Stimulated activated naive CD8-positive, alpha-beta T cell treated with anti-CD3 and anti-CD28 coated beads, Interleukin-15, Interleukin-2, amounts not matched to agents 100 U/mL and 50 U/mL, for 24 hours (primary cell): ENCODE data around the gene PDZK1IP1.
"Not testable (repeated sequence)": the region's sequence is repeated elsewhere in the genome, so short reads cannot be mapped to it uniquely, and the experiment has no call there.

ENCODE experiments used
- ATAC-seq: fragments of 150-1000 bp; cut with Tn5 transposase; one replicate; pipeline ENCODE4 v1.10.0; 2021
- DNase-seq: peaks from one replicate; pipeline ENCODE4 v3.0.0; 2021

PDZK1IP1 gene

DNA sequence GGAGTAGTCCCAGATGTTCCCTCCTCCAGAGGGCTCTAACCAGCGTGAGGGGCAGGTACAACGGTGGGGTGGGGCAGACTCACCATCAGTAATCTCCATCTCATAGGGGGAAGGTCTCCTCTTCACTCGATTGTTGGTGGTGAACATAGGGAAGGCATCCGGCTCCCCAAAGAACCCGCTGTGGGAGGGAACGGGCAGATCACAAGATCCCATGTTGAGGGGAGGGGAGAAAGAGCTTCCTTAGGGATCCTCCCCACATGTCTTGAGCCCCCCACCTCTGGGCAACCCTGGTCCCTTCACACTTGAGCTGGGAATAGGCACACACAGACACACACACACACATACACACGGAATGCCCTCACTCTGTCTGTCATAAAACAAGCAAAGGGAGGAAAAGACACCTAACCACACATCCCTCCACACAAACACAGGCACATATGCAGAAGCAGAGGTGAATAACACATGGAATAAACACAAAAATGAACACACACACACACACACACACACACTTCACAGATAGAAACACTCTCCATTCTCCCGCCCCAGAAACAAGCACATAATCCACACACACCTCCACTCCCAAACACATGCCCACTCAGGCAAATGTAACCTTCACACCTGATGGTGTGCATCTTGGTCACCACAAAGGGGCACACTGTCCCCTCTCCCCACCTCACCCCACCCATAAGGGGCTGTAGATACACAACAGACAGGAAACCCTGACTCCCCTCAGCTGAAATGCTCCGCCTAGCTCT is 34.3 kb upstream of the PDZK1IP1 start:
- ATAC-seq (no peak), DNase-seq (no peak)

DNA sequence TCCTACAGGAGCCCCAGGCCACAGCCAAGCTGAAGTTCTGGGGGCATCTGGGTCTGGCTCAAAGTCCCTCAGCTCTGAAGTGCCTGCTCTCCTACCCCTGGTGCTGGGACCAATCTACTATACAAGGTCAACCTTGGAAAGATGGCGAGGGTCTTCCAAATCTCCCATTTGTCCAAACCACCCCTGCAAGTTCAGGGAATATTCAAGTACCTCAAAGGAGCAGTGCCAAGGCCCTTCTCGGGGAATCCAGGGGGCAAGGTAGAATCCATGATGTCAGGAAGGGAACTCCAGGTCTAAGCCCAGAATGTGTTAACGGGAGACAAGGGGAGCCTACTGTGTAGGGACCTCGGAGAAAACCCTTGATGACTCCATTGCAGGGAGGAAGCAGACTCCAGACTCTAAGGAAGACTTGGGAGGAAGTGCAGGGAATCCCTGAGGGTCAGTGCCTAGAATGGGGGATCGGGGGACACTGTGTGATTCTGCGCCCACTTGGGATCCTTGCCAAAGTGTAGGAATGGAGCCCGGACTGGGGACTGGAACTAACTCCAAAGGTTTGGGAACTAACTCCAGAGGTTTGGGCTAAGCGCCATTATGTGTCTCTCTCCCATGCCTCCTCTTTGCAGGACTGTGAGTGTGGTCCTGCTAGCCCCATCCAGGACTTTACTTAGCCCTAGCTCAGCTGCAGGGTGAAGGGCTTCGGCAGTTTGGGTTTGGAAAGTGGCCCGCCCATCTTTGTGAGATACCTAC is 33.5 kb upstream of the PDZK1IP1 start:
- ATAC-seq (no peak), DNase-seq (no peak)

DNA sequence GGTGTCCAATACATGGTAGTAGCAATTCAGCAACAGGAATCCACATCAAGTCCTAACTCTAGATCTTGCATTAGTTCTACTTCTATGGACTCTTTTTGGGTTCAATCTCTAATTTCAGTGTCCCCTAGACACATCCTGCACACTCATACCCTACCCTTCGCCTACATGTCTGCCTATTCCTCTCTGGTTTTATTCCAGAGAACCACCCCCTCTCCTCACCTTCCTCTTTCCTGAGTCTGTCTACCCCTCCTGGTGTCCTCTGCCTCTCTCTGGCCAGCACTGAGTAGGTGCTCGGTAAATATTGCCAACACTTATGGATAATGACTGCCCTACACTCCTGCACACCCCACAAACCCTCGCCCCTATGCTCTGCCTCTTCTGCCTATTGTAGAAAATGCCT is 32.6 kb upstream of the PDZK1IP1 start:
- no peak for ATAC-seq
- DNase-seq, result no peak

DNA sequence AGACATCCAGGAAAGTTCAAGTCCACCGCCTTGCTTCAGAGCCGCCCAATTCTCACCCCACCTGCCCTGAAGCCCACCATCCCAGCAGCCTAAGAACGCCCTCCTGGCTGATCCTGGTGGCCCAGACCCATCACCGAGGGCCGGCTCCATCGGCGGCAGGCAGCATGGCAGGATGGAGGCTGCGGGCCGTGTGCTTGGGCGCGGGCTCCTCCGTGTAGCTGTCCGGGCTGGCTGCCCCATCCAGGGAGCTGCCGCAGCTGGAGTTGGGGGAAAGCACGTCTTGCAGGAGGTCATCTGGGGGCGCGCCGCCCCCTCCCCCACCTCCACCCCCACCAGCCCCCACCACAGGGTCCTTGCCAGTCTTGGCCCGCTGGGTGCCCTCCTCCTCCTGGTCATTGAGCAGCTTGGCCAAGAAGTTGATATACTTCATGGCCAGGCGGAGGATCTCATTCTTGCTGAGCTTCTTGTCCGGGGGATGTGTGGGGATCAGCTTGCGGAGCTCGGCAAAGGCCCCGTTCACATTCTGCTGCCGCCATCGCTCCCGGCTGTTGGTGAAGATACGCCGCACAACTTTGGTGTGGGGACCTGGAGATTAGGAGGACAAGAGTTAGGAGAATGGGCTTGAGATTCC is 29.9 kb upstream of the PDZK1IP1 start:
- DNase-seq (no peak), ATAC-seq (no peak)

DNA sequence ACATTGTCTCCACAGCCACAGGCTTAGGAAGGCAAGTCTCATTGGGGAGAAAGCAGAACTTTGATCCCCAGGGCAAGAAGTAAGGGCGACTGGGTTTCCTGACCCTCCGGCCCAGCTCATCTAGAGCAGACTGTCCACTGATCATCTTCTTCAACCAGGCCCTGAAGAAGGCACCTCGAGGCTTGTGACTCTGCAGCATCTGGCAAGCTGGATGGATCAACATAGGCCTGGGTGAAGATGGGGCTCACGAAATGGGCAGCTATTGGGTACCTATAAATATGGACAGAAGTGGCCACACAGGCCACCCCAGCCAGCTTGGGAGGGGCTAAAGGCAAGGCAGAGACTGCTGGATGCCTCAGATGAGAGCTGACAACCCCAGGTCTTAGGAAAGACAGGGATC is 29.2 kb upstream of the PDZK1IP1 start:
- no peak for DNase-seq
- no peak for ATAC-seq

DNA sequence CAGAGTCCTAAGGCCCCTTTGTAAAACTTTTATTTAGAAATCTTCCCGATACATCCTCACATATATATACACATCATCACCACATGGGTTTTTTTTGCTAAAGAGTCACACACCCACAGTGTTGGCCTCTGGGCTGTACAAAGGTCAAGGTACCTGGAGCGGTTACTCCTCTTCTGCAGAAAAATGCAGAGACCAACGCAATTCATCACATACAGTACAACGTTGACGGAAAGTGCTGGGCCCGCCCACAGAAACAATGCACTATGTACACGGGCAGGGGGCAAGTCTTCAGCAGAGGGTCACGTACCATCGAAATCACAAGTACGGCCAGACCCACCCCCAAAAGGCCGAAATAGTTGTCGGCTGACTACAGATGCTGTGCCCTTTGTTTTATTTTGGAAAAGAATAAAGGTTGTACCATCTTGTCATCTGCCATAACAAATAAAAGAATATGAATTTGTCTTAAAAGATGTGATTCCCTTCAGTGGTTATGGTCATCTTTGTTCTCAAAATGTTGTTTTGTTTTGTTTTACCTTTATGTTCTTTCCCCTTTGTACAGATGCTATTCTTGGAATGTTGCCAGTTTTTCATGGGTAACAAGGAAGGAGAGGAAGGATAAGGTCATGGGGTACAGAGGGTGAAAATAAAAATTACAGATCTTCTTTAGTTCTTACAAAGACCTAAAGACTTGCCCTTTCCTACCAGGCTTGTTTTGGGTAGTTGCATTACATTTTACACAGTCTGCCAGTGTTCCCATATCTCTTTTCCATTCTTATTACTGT is 26.6 kb upstream of the PDZK1IP1 start:
- ATAC-seq (no peak), DNase-seq (no peak)

DNA sequence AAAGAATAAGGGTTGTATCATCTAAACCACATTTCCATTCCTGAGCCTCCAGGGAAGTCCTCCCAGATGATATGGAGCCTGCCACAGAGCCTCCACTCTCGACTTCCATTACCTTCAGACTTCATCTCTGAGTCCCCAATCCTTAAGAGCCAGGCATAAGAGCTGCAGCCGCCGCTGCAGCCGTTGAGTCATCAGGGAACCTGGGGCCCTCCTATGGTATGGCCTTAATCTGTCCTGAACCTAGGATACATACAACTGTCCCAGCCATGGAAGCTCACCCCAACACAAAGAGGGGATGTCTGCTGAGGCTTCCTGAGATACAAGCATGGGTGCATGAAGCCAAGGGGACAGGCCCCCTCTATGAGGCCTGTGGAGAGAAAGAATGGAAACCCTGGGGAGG is 25.9 kb upstream of the PDZK1IP1 start:
- ATAC-seq, result no peak
- DNase-seq, result no peak

DNA sequence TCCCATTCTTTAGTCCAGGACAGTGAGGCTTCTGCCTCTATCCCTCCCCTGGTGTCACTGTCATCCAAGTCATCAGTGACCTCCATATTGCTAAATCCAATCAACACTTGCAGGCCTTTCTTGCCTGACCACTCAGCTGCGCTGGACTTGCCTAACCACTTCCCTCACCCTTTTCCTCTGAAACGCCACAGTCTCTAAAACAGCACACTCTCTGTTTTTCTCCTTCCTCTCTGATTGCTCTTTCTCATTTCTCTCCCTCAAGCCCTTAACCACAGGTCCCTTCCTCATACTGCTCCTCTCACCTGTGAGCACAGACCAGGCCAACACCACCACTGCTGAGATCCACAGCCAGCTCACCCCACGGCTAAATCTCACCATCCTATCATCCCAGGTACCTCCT is 24.7 kb upstream of the PDZK1IP1 start:
- DNase-seq (no peak), ATAC-seq (no peak)

DNA sequence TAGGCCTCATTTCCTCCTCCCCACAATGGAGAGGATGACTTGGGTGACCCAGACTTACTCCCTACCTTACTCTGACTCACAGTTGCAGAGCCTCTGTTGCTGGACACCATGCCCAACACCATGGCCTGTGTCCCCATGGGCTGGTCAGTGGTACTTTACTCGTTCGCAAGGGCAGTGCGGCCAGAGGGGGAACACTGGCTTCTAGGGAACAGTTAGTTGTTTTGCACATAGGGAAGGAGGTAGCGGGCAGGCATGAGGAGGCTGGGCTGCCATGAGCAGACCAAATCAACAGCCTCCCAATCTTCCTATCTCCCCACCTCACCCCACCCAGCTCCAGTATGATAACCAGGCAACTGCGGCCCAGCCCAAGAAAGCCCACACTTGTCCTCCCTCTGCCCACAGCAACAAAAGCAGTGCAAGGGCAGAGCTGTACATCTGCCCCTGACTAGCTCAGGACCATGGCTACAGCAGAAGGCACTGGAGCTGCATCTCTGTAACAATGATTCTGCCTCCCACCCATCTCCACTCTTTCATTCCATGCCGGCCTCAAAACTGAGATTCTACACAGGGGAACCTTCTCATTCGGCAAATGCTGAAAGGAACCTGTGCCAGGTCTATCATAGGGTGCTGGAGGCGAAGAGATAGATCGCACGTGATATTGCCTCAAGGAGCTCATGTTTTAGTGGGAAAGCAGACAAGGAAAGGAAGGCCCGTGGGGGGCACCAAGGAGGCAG is 23.6 kb upstream of the PDZK1IP1 start:
- no peak for DNase-seq
- ATAC-seq, result no peak

DNA sequence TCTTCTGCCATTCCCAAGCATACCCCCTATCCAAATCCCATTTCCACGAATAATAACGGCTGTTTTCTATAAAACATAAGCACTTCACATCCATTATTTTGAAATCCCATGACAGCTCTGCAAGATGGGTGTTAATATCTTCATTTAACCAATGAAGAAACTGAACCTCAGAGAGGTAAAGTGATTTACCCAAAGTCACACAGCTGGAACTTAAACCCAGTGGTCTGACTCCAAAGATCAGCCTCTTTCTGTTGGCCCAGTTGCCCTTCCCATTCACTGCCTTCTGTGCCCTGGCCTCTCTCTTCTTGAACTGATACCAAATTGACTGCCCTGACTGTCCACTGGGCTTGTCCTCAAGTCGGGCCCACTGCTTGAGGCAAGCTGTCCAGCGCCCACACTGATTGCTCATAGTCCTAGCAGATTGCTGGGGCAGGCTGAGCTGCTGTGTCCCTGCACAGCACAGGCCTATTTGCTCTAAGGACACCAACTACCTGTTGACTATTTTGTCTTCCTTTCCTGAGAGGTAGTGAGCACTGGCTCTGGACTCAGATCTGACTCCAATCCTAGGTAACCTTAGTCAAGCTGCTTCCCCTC is 22.9 kb upstream of the PDZK1IP1 start:
- ATAC-seq, result no peak
- DNase-seq, result no peak

DNA sequence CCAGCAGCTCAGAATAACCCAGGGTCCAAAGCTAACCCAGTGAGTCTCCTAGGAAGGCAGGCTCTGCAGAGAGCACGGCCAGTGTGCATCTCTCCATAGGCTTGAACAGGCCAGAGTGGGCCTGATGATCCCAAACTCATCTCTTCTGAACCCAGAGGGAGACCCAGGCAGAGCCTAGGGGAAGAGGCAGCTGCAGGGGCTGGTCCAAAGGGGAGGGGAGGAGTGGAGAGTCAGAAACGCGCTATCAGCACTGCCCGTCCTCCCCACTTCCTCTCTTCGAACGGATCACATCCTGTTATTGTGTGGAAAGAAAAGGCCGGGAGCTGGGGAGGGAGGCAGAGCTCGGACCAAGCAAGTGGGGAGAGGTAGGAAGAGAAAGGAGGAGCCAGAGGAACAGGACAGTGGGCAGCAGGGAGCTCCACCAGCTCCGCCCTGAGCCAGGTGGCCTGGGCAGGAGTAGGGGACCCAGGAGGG is 22.0 kb upstream of the PDZK1IP1 start:
- no peak for DNase-seq
- no peak for ATAC-seq

DNA sequence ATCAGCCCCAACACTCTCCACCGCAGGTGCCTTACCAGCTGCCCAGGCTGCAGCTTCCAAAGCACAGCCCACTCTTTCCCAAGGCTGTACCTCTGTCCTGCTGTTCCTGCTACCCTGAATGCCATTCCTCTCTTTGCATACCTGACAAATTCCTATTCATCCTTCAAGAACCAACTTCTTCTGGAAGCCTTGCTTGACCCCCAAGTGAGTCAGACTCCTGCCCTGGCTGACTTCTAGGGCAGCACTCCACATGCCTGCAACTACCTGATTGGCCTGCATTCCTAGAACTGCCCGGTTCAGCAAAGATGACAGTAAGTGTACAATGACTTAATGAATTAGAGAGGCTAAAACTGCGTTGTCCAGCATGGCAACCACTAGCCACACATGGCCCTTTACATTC is 20.8 kb upstream of the PDZK1IP1 start:
- DNase-seq (no peak), ATAC-seq (no peak)

DNA sequence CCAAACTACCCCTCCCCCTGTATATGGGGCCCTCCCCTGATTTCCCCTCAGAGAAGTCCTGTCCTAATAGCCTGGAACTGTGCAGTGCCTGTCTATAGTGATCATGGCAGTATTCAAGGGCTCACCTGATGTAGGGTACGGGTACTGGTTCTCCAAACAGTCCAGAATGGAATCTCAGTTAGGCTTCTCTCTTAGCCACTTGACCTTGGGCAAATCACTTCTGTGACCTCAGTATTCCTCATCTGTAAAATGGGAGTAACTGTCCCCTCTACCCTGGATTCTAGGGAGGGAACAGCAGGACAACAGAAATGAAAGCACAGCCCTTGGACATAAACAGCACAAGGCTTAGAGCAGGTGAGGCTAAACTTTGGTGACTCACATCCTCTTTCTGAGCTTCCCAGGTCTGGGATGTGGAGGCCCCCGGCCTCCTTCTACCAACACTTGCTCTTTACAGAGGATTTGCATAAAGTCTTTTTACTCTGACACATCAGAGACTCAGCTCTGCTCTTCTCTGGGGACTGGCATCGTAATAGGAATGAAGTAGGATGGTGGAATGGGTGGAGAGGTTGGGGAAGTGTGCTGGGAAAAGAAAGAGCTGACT is 20.0 kb upstream of the PDZK1IP1 start:
- no peak for DNase-seq
- ATAC-seq, result no peak

DNA sequence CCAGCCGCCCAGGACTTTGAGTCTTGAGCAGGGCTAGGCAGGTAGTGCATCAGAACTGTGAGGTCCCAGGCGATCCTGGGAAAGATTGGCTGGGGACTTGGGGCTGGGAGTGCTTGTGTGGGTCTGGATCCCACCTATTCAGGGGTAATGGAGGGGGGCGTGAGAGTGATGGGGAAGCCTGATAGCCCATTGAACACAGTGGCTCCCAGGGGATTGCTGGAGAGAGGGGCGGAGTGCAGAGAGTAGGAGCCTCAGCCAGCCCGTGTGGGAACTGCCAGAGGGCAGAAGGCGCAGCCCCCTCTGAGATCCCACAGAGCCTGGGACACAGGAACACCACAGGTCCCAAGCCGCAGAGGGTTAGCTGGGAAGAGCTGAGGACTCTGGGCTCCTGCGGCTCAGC is 19.3 kb upstream of the PDZK1IP1 start:
- ATAC-seq (no peak), DNase-seq (no peak)

DNA sequence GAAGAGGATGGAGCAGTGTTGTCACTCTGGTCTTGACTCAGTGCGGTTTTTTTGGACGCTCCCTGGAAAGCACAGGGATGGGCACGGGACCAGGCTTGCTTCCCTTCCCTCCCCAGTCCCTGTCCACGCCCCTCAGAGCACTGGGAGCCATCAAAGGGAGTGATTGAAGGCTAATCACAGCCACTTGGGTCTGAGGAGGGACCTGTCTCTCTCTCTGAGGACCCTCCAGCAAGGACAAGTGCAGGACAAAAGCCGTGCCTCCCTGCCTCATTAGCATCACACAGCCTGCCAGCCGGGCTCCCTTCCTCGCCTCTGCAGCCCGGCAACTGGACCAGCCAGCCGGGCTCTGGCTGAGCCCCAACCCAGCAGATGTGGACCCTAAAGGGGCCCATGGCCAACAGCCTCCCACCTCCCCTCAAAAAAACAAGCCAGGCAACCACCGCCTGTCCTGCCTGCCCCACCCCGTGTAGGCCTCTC is 18.6 kb upstream of the PDZK1IP1 start:
- ATAC-seq, result no peak
- DNase-seq, result no peak

DNA sequence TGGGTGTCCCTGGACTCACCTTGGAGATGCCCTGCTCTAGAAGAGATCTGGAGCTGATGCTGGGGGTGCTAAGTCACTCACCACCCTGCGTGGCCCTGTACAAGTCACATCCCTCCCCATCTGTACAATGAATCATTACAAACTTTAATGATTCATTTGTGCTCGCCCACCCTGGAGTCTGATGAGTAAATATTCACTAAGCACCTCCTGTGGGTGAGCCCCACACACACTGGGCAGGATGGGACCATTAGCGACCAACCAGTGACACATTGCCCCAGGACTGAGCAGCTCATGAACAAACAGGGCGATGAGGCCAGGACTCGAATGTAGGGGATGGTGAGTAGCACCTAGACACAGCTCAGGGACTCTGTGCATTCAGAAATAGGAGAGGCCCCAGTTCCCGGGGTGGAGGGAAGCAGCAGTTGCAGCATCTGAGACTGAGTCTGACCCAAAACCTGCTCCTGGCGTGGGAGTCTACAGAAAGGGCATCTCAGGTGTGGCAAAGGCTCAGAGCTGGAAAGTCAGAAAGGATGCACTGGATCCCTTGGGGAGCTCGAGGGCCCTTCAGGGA is 18.1 kb upstream of the PDZK1IP1 start:
- peak; percentile 69 for ATAC-seq
- DNase-seq, result no peak

DNA sequence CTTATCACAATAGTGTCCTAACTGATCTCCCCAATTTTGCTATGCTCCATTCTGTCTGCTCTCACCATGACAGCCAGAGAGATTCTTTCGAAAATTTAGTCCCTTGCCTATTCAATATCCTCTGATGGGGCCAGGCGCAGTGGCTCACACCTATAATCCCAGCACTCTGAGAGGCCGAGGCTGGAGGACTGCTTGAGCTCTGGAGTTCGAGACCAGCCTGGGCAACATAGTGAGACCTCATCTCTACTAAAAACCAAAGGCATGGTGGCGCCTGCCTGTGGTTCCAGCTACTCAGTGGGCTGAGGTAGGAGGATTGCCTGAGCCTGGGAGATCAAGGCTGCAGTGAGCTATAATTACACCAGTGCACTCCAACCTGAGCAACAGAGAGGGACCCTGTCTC is 16.1 kb upstream of the PDZK1IP1 start:
- ATAC-seq (no peak), DNase-seq (no peak)

DNA sequence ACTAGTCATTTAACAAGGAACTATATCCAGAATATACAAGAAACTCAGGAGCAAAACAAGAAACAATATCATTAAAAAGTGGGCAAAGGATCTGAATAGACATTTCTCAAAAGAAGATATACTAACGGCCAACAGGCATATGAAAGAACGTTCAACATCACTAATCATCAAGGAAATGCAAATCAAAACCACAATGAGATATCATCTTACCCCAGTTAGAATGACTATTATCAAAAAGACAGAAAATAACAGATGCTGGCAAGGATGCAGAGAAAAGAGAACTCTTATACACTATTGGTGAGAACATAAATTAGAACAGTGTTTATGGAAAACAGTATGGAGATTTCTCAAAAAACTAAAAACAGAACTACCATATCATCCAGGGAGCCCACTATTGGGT is 13.7 kb upstream of the PDZK1IP1 start:
- not testable (repeated sequence) for DNase-seq, ATAC-seq

DNA sequence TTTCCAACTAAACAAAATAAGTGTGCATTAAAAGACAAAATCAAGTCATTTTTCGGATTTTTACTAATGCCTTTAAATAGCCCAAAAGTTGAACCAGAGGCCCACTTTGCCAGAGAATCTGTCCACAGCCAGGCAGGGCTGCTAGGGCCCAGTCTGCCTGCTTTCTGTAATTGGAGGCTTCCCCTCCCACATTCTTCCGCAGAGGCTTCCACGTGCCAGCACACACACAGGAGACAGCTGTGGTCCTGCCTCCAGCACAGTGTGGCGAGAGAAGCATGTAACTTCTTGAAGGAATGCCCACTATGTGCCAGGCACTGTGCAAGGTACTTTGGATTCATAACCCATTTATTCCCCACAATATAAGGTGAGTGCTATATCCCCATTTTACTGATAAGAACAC is 11.3 kb upstream of the PDZK1IP1 start:
- ATAC-seq (no peak), DNase-seq (no peak)

DNA sequence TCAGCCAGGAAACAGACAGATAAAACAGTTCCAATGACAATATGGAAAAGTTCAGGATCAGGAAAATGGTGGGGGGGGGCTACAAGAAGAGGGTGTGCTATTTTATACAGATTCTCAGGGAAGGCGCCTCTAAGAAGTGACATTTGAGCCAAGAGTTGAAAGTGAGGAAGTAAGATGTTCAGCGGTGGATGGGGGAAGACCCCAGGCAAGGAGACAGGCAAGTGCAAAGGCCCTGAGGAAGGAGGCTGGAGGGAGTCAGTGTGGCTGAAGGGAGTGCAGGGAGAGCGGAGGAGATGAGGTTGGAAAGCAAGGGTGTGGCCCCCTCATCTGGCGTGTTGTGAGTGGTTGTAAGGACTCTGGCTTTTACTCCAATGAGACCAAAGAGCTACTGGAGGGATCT is 8.4 kb upstream of the PDZK1IP1 start:
- DNase-seq, result no peak

DNA sequence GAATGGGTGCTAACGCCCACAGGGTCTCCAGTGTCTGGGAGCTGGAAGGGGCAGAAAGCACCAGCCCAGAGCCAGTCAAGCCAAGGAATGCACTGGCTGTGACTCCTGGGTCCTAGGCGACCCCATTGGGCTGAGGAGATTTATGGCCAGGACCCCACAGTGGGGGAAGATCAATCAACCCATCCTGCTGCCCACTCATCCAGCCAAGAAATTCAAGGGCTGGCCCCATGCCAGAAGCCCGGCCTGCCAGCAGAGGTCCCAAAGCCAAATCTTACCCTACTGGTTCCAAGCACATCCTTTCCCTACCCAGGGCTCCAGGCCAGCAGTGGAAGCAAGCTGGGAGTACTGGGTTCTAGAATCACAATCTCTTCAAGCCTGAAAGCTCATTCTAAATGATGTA is 6.8 kb upstream of the PDZK1IP1 start:
- ATAC-seq, result no peak
- no peak for DNase-seq

More for the DNA sequence above, 8.4 kb upstream of the PDZK1IP1 start:
- ATAC-seq, result no peak
